Activated naive CD4-positive, alpha-beta T cell treated with anti-CD3 and anti-CD28 coated beads, Interleukin-2, amount 10 ng/mL, durations not matched to agents 7 days and 5 days (primary cell): ENCODE measurements around the gene GPR137.

Experiments
- CTCF ChIA-PET: fragments of 350-600 bp; sonication (Branson Sonifier 250); formaldehyde crosslinking; loops from one replicate; lab custom pipeline; 2021; ENCODE audit warnings: antibody characterized with exemption; lab: Charles Lee
- DNase-seq: peaks from one replicate; pipeline ENCODE4 v3.0.0-alpha.2; 2020
- H3K27ac Mint-ChIP-seq: one replicate; pipeline ENCODE4 v1.8.0; 2021; ENCODE audit warnings: mild to moderate bottlenecking, moderate library complexity, mixed read lengths
- H3K27me3 Mint-ChIP-seq: one replicate; pipeline ENCODE4 v1.8.0; 2021; ENCODE audit warnings: mild to moderate bottlenecking, mixed read lengths
- H3K36me3 Mint-ChIP-seq: one replicate; pipeline ENCODE4 v1.8.0; 2021; ENCODE audit warnings: mixed read lengths
- H3K4me1 Mint-ChIP-seq: one replicate; pipeline ENCODE4 v1.8.0; 2021; ENCODE audit warnings: mixed read lengths
- H3K4me3 Mint-ChIP-seq: one replicate; pipeline ENCODE4 v1.8.0; 2021; ENCODE audit warnings: mild to moderate bottlenecking, moderate library complexity, mixed read lengths
- H3K9me3 Mint-ChIP-seq: one replicate; pipeline ENCODE4 v1.8.0; 2021; ENCODE audit warnings: mixed read lengths

The GPR137 gene

GRCh38 chr11:64290352-64291261, 5.0 kb downstream of the GPR137 start:
- CTCF ChIA-PET: interaction anchor here (0.7 to 5.9 kb wide), 2 partner anchors 12 to 86 kb away, joined by 3 to 50 read pairs; partner anchors contain the start of gene CATSPERZ
- Mint-ChIP-seq H3K27ac (no peak overlapping the region), H3K27me3 (peaks cover 71% of the 10 kb centered on the region), H3K4me1 (peaks cover 21% of the 10 kb centered on the region), H3K9me3 (no peaks in the 10 kb centered on the region), H3K4me3 (no peak overlapping the region), H3K36me3 (peaks cover 7% of the 10 kb centered on the region)
- no peak for DNase-seq

DNA sequence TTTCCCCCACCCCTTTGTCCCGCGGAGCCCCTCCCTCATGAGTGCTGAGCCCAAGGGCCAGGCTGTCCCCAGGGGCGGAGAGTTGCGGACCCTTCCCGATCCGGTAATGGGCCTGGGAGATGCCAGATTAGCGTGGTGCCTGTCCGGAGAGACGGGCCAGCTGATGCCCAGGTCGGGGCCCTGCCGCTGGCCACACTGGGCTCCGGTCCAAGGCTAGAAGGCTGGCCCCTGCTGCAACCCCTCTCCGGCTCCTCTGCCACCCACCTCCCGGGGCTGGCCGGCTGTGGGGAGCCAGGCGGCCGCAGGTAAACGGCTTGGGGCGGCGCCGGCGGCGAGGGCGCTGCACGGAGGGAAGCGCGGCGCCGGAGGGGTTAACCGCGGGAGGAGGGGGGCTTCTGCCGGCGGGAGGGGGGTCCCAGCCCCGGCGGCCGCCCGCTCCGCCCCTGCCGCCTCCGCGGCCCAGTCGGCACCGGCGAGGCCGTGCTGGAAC, 5.7 kb downstream of the GPR137 start, which contains the start of gene KCNK4:
KCNK4 (plus strand) TSS at position 41 of the 490 bp plus-strand sequence. CDS start 1,717 bp downstream, outside the sequence.
- no peaks in the 10 kb centered on the region for H3K9me3 Mint-ChIP-seq
- peaks cover 7% of the 10 kb centered on the region for H3K36me3 Mint-ChIP-seq
- no peak within 1 kb of the TSS for H3K27ac Mint-ChIP-seq
- no peak within 1 kb of the TSS for H3K4me3 Mint-ChIP-seq
- no peak for DNase-seq
- CTCF ChIA-PET: interaction anchor here (5.9 kb wide), 1 partner anchor 11 kb away, joined by 50 read pairs; the partner anchor contains the start of gene CATSPERZ
- peaks cover 19% of the 10 kb centered on the region for H3K4me1 Mint-ChIP-seq
- peaks cover 78% of the 10 kb centered on the region for H3K27me3 Mint-ChIP-seq

GRCh38 chr11:64291752-64292459, 6.3 kb downstream of the GPR137 start:
- CTCF ChIA-PET: interaction anchor here (1.0 to 5.9 kb wide), 3 partner anchors 11 to 88 kb away, joined by 3 to 50 read pairs (median 17); partner anchors contain the start of genes CATSPERZ and ESRRA
- Mint-ChIP-seq H3K4me3 (no peak overlapping the region), H3K27me3 (peaks cover 84% of the 10 kb centered on the region), H3K27ac (no peak overlapping the region), H3K9me3 (no peaks in the 10 kb centered on the region), H3K4me1 (peaks cover 13% of the 10 kb centered on the region), H3K36me3 (peaks cover 7% of the 10 kb centered on the region)
- DNase-seq: peak; percentile 37

DNA sequence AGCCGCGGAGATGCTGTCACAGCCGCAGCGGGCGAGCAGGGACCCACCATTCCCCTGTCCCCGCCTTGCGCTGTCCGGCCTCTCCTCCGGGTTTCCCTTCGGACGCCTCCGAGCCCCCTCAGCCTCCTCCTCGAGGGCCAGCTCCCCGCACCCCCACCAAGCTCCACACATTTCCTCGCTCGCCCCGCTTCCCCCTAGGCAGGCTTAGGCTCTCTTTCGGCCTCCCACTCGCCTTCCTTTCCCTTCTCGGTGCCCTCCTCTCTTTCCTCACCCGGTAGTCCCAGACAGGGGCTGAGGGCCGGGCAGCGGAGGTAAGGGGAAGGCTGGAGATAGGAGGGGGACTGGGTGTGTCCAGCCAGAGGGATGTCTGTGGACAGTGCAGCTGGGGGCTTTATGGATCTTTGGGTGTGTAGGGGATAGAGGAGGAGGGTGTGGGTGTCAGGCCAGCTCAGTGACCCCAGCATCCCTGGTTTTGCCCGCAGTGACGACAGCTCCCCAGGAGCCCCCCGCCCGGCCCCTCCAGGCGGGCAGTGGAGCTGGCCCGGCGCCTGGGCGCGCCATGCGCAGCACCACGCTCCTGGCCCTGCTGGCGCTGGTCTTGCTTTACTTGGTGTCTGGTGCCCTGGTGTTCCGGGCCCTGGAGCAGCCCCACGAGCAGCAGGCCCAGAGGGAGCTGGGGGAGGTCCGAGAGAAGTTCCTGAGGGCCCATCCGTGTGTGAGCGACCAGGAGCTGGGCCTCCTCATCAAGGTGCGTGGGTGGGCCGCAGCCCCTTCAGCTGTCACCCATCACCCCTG, 7.0 kb downstream of the GPR137 start:
- H3K4me3 Mint-ChIP-seq: peak overlapping the region; percentile 21
- H3K9me3 Mint-ChIP-seq: no peaks in the 10 kb centered on the region
- H3K27ac Mint-ChIP-seq: no peak overlapping the region
- CTCF ChIA-PET: interaction anchor here (1.0 to 2.0 kb wide), 2 partner anchors 11 to 88 kb away, joined by 3 to 17 read pairs; partner anchors contain the start of gene ESRRA
- H3K4me1 Mint-ChIP-seq: peaks cover 9% of the 10 kb centered on the region
- H3K36me3 Mint-ChIP-seq: peaks cover 7% of the 10 kb centered on the region
- H3K27me3 Mint-ChIP-seq: peaks cover 92% of the 10 kb centered on the region
- no peak for DNase-seq

- CTCF ChIA-PET: no interaction called here
- H3K27ac Mint-ChIP-seq: no peak overlapping the region
These were observed 9.1 kb downstream of the GPR137 start for GRCh38 chr11:64294774-64295173.

DNA sequence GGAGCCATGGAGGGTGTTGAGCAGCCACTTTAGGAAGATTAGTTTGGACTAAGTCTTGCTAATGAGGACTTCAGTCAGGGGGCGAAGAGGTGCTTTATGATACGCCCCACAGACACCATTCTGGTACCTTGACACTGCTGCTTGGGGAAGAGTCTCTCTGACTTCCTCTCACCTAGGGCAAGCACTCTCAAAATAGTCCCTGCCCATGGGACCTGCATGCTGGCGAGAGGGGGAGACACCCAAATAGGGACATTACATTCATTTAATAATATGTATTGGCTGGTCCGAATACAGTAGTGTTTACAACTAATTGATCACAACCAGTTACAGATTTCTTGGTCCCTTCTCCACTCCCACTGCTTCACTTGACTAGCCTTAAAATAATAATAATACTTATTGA, 10.1 kb downstream of the GPR137 start:
- H3K27ac Mint-ChIP-seq: no peak overlapping the region
- H3K27me3 Mint-ChIP-seq: peaks cover 98% of the 10 kb centered on the region
- H3K4me3 Mint-ChIP-seq: no peak overlapping the region
- H3K9me3 Mint-ChIP-seq: no peaks in the 10 kb centered on the region
- peaks cover 18% of the 10 kb centered on the region for H3K4me1 Mint-ChIP-seq
- no peak for DNase-seq
- peaks cover 1% of the 10 kb centered on the region for H3K36me3 Mint-ChIP-seq
- CTCF ChIA-PET: no interaction called here

More at GRCh38 chr11:64294774-64295173, 9.1 kb downstream of the GPR137 start:
- H3K4me1 Mint-ChIP-seq: peaks cover 11% of the 10 kb centered on the region
- no peaks in the 10 kb centered on the region for H3K9me3 Mint-ChIP-seq
- no peak overlapping the region for H3K4me3 Mint-ChIP-seq
- peaks cover 98% of the 10 kb centered on the region for H3K27me3 Mint-ChIP-seq
- peaks cover 7% of the 10 kb centered on the region for H3K36me3 Mint-ChIP-seq
- DNase-seq: no peak

- Mint-ChIP-seq H3K36me3 (no peaks in the 10 kb centered on the region), H3K9me3 (no peaks in the 10 kb centered on the region), H3K4me3 (no peak overlapping the region), H3K4me1 (peaks cover 19% of the 10 kb centered on the region), H3K27me3 (peaks cover 98% of the 10 kb centered on the region), H3K27ac (no peak overlapping the region)
- CTCF ChIA-PET: no interaction called here
- DNase-seq: no peak
These were observed 10.6 kb downstream of the GPR137 start for GRCh38 chr11:64296236-64296635.

DNA sequence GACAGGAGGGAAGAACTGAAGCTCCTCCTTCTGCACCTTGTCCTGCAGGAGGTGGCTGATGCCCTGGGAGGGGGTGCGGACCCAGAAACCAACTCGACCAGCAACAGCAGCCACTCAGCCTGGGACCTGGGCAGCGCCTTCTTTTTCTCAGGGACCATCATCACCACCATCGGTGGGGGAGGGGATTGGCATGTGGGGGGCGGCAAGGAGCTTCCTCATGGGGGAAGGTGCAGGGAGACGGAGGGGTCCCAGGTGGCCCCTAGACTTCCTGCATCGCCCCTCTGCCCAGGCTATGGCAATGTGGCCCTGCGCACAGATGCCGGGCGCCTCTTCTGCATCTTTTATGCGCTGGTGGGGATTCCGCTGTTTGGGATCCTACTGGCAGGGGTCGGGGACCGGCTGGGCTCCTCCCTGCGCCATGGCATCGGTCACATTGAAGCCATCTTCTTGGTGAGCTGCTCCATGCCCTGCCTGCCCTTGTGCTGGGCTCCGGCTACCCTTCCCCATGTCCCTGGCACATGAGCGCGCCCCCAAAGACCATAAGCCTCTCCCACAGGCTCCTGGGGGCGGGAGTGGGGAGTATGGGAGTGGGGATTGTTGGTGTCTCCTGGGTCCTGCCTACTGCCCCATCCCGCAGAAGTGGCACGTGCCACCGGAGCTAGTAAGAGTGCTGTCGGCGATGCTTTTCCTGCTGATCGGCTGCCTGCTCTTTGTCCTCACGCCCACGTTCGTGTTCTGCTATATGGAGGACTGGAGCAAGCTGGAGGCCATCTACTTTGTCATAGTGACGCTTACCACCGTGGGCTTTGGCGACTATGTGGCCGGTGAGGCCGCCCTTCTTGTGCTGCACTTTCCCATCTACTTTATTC, 11.4 kb downstream of the GPR137 start:
- Mint-ChIP-seq H3K9me3 (no peaks in the 10 kb centered on the region), H3K36me3 (no peaks in the 10 kb centered on the region), H3K27me3 (peaks cover 100% of the 10 kb centered on the region), H3K4me3 (no peak overlapping the region), H3K4me1 (peaks cover 23% of the 10 kb centered on the region), H3K27ac (no peak overlapping the region)
- CTCF ChIA-PET: no interaction called here
- DNase-seq: no peak

- peak; percentile 36 for DNase-seq
- peaks cover 92% of the 10 kb centered on the region for H3K27me3 Mint-ChIP-seq
- H3K36me3 Mint-ChIP-seq: no peaks in the 10 kb centered on the region
- no peak overlapping the region for H3K4me3 Mint-ChIP-seq
- peaks cover 20% of the 10 kb centered on the region for H3K4me1 Mint-ChIP-seq
- no peaks in the 10 kb centered on the region for H3K9me3 Mint-ChIP-seq
- CTCF ChIA-PET: no interaction called here
- H3K27ac Mint-ChIP-seq: no peak overlapping the region
These were observed 12.2 kb downstream of the GPR137 start for GRCh38 chr11:64297699-64298358.

DNA sequence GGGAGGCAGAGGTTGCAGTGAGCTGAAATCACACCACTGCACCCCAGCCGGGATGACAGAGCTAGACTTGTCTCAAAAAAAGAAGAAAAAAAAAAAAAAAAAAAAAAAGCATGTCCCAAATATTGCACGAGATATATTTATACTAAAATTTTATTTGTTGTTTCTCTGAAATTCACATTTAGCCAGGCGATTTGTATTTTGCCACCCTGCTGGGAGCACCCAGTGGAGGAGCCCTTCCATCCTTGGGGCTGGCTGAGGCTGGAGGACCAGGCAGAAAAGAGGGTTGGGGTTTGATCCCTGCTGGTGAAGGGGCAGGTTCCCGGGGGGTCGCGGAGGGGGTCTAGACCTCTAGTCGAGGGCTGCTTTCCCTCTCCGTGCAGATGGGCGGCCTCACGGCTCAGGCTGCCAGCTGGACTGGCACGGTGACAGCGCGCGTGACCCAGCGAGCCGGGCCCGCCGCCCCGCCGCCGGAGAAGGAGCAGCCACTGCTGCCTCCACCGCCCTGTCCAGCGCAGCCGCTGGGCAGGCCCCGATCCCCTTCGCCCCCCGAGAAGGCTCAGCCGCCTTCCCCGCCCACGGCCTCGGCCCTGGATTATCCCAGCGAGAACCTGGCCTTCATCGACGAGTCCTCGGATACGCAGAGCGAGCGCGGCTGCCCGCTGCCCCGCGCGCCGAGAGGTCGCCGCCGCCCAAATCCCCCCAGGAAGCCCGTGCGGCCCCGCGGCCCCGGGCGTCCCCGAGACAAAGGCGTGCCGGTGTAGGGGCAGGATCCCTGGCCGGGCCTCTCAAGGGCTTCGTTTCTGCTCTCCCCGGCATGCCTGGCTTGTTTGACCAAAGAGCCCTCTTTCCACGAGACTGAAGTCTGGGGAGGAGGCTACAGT, 13.6 kb downstream of the GPR137 start:
- CTCF ChIA-PET: no interaction called here
- H3K9me3 Mint-ChIP-seq: no peaks in the 10 kb centered on the region
- H3K36me3 Mint-ChIP-seq: no peaks in the 10 kb centered on the region
- peaks cover 81% of the 10 kb centered on the region for H3K27me3 Mint-ChIP-seq
- peaks cover 30% of the 10 kb centered on the region for H3K4me1 Mint-ChIP-seq
- H3K27ac Mint-ChIP-seq: no peak overlapping the region
- H3K4me3 Mint-ChIP-seq: peak overlapping the region; percentile 48
- no peak for DNase-seq

- H3K27ac Mint-ChIP-seq: peak within 1 kb of the TSS; percentile 55
- peak within 1 kb of the TSS; percentile 57 for H3K4me3 Mint-ChIP-seq
- H3K4me1 Mint-ChIP-seq: peaks cover 33% of the 10 kb centered on the region
- H3K27me3 Mint-ChIP-seq: peaks cover 74% of the 10 kb centered on the region
- no peaks in the 10 kb centered on the region for H3K36me3 Mint-ChIP-seq
- CTCF ChIA-PET: interaction anchor here (0.7 to 6.2 kb wide), 12 partner anchors 11 to 298 kb away, joined by 3 to 131 read pairs (median 8); partner anchors contain the start of genes BAD, FERMT3, GPR137 and KCNK4
- no peaks in the 10 kb centered on the region for H3K9me3 Mint-ChIP-seq
- peak; percentile 51 for DNase-seq
These were observed 14.4 kb downstream of the GPR137 start, which contains the start of gene CATSPERZ for GRCh38 chr11:64299847-64300648. Gene CATSPERZ, plus strand, starts transcription at chr11:64300358. Its CDS starts 53 bp downstream, at chr11:64300411.
